ENCODE results near the gene UBASH3B.
"Not testable (repeated sequence)": the region's sequence is repeated elsewhere in the genome, so short reads cannot be mapped to it uniquely, and the experiment has no call there.

The UBASH3B gene

GRCh38 chr11:122655527-122656072 lies at the start of gene UBASH3B:
TSS of gene UBASH3B (plus strand) at chr11:122655722. CDS start at chr11:122656050, 328 bp downstream.
- peak; percentile 22 to 43 (median 38) for DNase-seq

- DNase-seq = not testable (repeated sequence)
These were observed 48.4 kb upstream of the UBASH3B start for GRCh38 chr11:122607162-122607561.

- DNase-seq = no peak
These were observed 43.2 kb upstream of the UBASH3B start for GRCh38 chr11:122612123-122612824.

GRCh38 chr11:122616718-122617117 lies 38.8 kb upstream of the UBASH3B start:
- no peak for DNase-seq

- DNase-seq = no peak
These were observed 38.2 kb upstream of the UBASH3B start for GRCh38 chr11:122617297-122617696.

GRCh38 chr11:122617926-122618325 lies 37.6 kb upstream of the UBASH3B start:
- no peak for DNase-seq

- DNase-seq = no peak
These were observed 36.6 kb upstream of the UBASH3B start for GRCh38 chr11:122618927-122619326.

GRCh38 chr11:122619757-122620156 lies 35.8 kb upstream of the UBASH3B start:
- no peak for DNase-seq

- not testable (repeated sequence) for DNase-seq
These were observed 30.0 kb upstream of the UBASH3B start for GRCh38 chr11:122625501-122625900.

GRCh38 chr11:122625976-122626665 lies 29.4 kb upstream of the UBASH3B start:
- DNase-seq = no peak

- DNase-seq = no peak
These were observed 27.8 kb upstream of the UBASH3B start for GRCh38 chr11:122627745-122628144.

- peak; percentile 25 to 48 (median 36) for DNase-seq
These were observed 26.5 kb upstream of the UBASH3B start for GRCh38 chr11:122628810-122629555.

GRCh38 chr11:122632181-122632824 lies 23.2 kb upstream of the UBASH3B start:
- no peak for DNase-seq

- no peak for DNase-seq
These were observed 22.2 kb upstream of the UBASH3B start for GRCh38 chr11:122633219-122633829.

GRCh38 chr11:122634501-122634900 lies 21.0 kb upstream of the UBASH3B start:
- DNase-seq = no peak

GRCh38 chr11:122637541-122637940 lies 18.0 kb upstream of the UBASH3B start:
- no peak for DNase-seq

GRCh38 chr11:122642472-122642922 lies 13.0 kb upstream of the UBASH3B start:
- no peak for DNase-seq

- no peak for DNase-seq
These were observed 12.6 kb upstream of the UBASH3B start for GRCh38 chr11:122642971-122643370.

- no peak for DNase-seq
These were observed 9.7 kb upstream of the UBASH3B start for GRCh38 chr11:122645847-122646246.

GRCh38 chr11:122646549-122647340 lies 8.8 kb upstream of the UBASH3B start:
- no peak for DNase-seq

GRCh38 chr11:122647736-122648275 lies 7.7 kb upstream of the UBASH3B start:
- DNase-seq = no peak

Measured in activated CD4-positive, CD25-positive, alpha-beta regulatory T cell (primary cell).